ENCODE data around the gene KPNA4.
"Not testable (repeated sequence)": the region's sequence is repeated elsewhere in the genome, so short reads cannot be mapped to it uniquely, and the experiment has no call there.

The KPNA4 gene

GRCh38 chr3:160565442-160566403 is at the start of gene KPNA4:
TSS of gene KPNA4 (minus strand) at chr3:160565571. CDS start at chr3:160565282, 289 bp downstream.
- peak; percentile 99 for DNase-seq

- DNase-seq, result no peak
Measured at GRCh38 chr3:160613661-160614060, 48.3 kb upstream of the KPNA4 start.

GRCh38 chr3:160612386-160613075 is 47.2 kb upstream of the KPNA4 start:
- DNase-seq, result no peak

GRCh38 chr3:160611141-160611540 is 45.8 kb upstream of the KPNA4 start:
- DNase-seq, result no peak

GRCh38 chr3:160608870-160609269 is 43.5 kb upstream of the KPNA4 start:
- DNase-seq, result no peak

GRCh38 chr3:160607826-160608225 is 42.5 kb upstream of the KPNA4 start:
- no peak for DNase-seq

GRCh38 chr3:160605315-160605714 is 39.9 kb upstream of the KPNA4 start:
- DNase-seq, result no peak

- not testable (repeated sequence) for DNase-seq
Measured at GRCh38 chr3:160603845-160604244, 38.5 kb upstream of the KPNA4 start.

GRCh38 chr3:160602259-160602658 is 36.9 kb upstream of the KPNA4 start:
- DNase-seq, result no peak

- DNase-seq, result no peak
Measured at GRCh38 chr3:160601288-160601687, 35.9 kb upstream of the KPNA4 start.

GRCh38 chr3:160598865-160599264 is 33.5 kb upstream of the KPNA4 start:
- DNase-seq, result no peak

GRCh38 chr3:160588023-160588422 is 22.7 kb upstream of the KPNA4 start:
- no peak for DNase-seq

- DNase-seq, result no peak
Measured at GRCh38 chr3:160587105-160587504, 21.7 kb upstream of the KPNA4 start.

GRCh38 chr3:160586679-160587078 is 21.3 kb upstream of the KPNA4 start:
- DNase-seq, result no peak

- DNase-seq, result no peak
Measured at GRCh38 chr3:160583451-160583850, 18.1 kb upstream of the KPNA4 start.

GRCh38 chr3:160580938-160581337 is 15.6 kb upstream of the KPNA4 start:
- no peak for DNase-seq

GRCh38 chr3:160577556-160578195 is 12.3 kb upstream of the KPNA4 start:
- DNase-seq, result no peak

GRCh38 chr3:160577093-160577492 is 11.7 kb upstream of the KPNA4 start:
- no peak for DNase-seq

- no peak for DNase-seq
Measured at GRCh38 chr3:160576621-160577020, 11.2 kb upstream of the KPNA4 start.

GRCh38 chr3:160575589-160575988 is 10.2 kb upstream of the KPNA4 start:
- DNase-seq, result no peak

GRCh38 chr3:160574636-160575035 is 9.3 kb upstream of the KPNA4 start:
- no peak for DNase-seq

GRCh38 chr3:160573955-160574525 is 8.7 kb upstream of the KPNA4 start:
- DNase-seq, result not testable (repeated sequence)
